ENCODE measurements around the gene RAB36. TPM values are rescaled to one million over a fixed set of nuclear protein-coding genes. Genes with fewer than 3 reads are reported as not detected.

The RAB36 gene
- total and polyA plus RNA-seq, 9 of the 15 experiments (the other 6 are each of a cell fraction or from before 2014, with no cell fraction given): 0.04 to 0.50 (median 0.08) TPM; not detected in 3

GRCh38 chr22:23202812-23203451 lies 57.7 kb downstream of the RAB36 start (continued):
- TF ChIP-seq ATF3 (IDR thresholded peaks at IDR 0.05) (no peak), ATF3 (CRISPR knock-in tag; conservative IDR thresholded peaks at IDR 0.05) (peak; percentile 27; the same call in 1 of the 2 replicates), ZNF785 (CRISPR knock-in tag; IDR thresholded peaks at IDR 0.05) (no peak)
- TF ChIP-seq, protein P1, sequence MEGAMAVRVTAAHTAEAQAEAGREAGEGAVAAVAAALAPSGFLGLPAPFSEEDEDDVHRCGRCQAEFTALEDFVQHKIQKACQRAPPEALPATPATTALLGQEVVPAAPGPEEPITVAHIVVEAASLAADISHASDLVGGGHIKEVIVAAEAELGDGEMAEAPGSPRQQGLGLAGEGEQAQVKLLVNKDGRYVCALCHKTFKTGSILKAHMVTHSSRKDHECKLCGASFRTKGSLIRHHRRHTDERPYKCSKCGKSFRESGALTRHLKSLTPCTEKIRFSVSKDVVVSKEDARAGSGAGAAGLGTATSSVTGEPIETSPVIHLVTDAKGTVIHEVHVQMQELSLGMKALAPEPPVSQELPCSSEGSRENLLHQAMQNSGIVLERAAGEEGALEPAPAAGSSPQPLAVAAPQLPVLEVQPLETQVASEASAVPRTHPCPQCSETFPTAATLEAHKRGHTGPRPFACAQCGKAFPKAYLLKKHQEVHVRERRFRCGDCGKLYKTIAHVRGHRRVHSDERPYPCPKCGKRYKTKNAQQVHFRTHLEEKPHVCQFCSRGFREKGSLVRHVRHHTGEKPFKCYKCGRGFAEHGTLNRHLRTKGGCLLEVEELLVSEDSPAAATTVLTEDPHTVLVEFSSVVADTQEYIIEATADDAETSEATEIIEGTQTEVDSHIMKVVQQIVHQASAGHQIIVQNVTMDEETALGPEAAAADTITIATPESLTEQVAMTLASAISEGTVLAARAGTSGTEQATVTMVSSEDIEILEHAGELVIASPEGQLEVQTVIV (CRISPR knock-in tag; IDR thresholded peaks at IDR 0.05; ENCODE audit: borderline replicate concordance): no peak
- TF ChIP-seq, protein P2, sequence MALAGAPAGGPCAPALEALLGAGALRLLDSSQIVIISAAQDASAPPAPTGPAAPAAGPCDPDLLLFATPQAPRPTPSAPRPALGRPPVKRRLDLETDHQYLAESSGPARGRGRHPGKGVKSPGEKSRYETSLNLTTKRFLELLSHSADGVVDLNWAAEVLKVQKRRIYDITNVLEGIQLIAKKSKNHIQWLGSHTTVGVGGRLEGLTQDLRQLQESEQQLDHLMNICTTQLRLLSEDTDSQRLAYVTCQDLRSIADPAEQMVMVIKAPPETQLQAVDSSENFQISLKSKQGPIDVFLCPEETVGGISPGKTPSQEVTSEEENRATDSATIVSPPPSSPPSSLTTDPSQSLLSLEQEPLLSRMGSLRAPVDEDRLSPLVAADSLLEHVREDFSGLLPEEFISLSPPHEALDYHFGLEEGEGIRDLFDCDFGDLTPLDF (CRISPR knock-in tag; IDR thresholded peaks at IDR 0.05): peak; percentile 51; the same call in 1 of the 2 replicates

Data from K562 (cell line).